ENCODE data around the gene TRIM15. TPM values are rescaled to one million over a fixed set of nuclear protein-coding genes. Genes with fewer than 3 reads are reported as not detected.
"Not testable (repeated sequence)": the region's sequence is repeated elsewhere in the genome, so short reads cannot be mapped to it uniquely, and the experiment has no call there.

Gene TRIM15
- total RNA-seq, 2 donors from 2014 or later, result 58.8 to 62.5 TPM

GRCh38 chr6:30158475-30159040 is 4.8 kb upstream of the TRIM15 start:
- no peak for ATAC-seq
- no peak for DNase-seq
- intact Hi-C loops (cut with DNase I, micrococcal nuclease), result no loop called here

DNA sequence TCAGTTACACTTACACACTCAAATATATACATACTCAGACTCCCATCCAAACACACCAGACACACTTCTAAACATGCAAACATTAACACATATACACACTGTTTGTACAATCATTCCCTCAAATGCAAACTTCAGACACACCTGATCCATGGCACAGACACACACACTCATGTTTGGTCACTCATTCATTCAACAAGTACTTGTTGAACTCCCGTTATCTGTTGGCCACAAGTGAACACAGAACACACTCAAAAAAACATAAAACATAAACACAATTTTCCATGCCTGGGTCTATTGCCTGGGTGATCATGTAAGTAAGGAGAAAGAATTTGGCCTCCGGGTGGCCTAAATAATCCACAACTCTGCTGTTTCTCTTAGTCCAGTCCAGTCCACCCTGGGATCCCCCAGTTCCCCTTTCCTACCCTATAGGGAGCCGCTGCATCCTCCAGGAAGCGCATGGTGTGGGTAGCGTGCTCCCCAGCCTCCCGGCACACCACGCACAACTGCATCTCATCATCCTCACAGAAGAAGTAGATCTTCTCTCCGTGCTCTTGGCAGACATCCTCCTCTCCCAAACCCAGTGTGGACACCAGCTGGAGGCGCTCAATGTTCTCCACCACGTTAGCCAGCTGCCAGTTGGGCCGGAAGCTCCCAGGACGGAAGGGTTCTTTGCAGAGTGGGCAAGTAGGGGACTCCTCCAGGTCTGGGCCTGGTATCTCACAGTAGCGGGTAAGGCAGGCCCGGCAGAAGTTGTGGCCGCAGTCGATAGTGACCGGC is 3.1 kb upstream of the TRIM15 start:
- ATAC-seq, result no peak
- intact Hi-C loops (cut with DNase I, micrococcal nuclease), result no loop called here
- DNase-seq, result no peak

GRCh38 chr6:30160785-30161531 is 2.4 kb upstream of the TRIM15 start, which contains the start of gene TRIM10:
TRIM10 (minus strand) TSS chr6:30161211; CDS start chr6:30160858, 353 bp downstream.
- intact Hi-C loops (cut with DNase I, micrococcal nuclease), result no loop called here
- ATAC-seq, result no peak
- no peak for DNase-seq

- DNase-seq, result peak; percentile 49 to 59
- intact Hi-C loops (cut with DNase I, micrococcal nuclease), result no loop called here
- ATAC-seq, result peak; percentile 44
These were observed 869 bp upstream of the TRIM15 start for GRCh38 chr6:30162265-30163089.

GRCh38 chr6:30163918-30164654 is 740 bp downstream of the TRIM15 start:
- DNase-seq (peak in 1 of 2 donors; percentile 23), ATAC-seq (peak; percentile 38)
- intact Hi-C loops (cut with DNase I, micrococcal nuclease), result no loop called here

- DNase-seq, result no peak
- no peak for ATAC-seq
- intact Hi-C loops (cut with DNase I, micrococcal nuclease), result no loop called here
These were observed 1.4 kb downstream of the TRIM15 start for GRCh38 chr6:30164714-30165113.

DNA sequence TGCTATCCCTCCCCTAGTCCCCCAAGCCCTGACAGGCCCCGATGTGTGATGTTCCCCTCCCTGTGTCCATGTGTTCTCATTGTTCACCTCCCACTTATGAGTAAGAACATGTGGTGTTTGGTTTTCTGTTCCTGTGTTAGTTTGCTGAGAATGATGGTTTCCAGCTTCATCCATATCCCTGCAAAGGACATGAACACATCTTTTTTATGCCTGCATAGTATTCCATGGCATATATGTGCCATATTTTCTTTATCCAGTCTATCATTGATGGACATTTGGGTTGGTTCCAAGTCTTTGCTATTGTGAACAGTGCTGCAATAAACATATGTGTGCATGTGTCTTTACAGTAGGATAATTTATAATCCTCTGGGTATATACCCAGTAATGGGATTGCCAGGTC is 1.9 kb downstream of the TRIM15 start:
- DNase-seq; intact Hi-C loops (cut with DNase I, micrococcal nuclease); ATAC-seq: not testable (repeated sequence)

DNA sequence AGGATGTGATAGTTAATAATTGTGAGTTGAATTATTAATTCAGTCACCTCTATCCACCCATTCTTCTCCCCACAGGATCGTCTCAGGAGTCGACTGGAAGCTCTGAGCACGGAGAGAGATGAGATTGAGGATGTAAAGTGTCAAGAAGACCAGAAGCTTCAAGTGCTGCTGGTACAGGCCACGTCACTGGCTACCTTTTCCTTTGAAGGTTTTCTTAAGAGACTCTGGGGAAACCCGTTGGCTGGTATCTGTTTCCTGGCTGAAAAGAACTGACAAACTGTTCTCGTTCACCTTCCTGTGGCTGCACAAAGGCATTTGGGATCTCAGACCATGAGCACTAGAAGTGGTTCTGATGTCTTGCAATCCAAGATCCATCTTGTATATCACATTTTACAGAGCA is 3.8 kb downstream of the TRIM15 start:
- intact Hi-C loops (cut with DNase I, micrococcal nuclease), result no loop called here
- no peak for ATAC-seq
- no peak for DNase-seq

DNA sequence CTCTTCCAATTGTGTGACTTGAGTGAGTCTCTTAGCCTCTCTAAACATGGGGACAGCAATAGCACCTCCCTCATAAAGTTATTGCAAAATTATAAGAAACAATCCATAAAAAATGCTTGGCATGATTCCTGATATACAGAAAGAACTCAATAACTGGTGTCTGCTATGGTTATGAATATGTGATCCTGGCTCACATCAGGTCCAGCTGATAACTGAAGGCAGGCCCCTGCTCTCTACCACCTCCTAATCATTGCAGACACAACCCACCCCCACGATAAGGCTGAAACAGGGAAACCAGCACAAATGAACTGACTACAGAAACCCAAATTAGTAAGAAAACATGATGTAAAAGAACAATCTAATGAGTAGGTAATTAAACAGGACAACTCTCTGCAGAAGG is 5.4 kb downstream of the TRIM15 start:
- intact Hi-C loops (cut with DNase I, micrococcal nuclease), result no loop called here
- DNase-seq (no peak), ATAC-seq (no peak)

- no peak for DNase-seq
- peak; percentile 71 for ATAC-seq
- intact Hi-C loops (cut with DNase I, micrococcal nuclease), result no loop called here
These were observed 6.6 kb downstream of the TRIM15 start for GRCh38 chr6:30169658-30170614.

GRCh38 chr6:30171677-30172471 is 8.5 kb downstream of the TRIM15 start:
- peak; percentile 30 for ATAC-seq

GRCh38 chr6:30172681-30173080 is 9.3 kb downstream of the TRIM15 start:
- peak; percentile 4 for ATAC-seq
- intact Hi-C loops (cut with DNase I, micrococcal nuclease), result no loop called here
- no peak for DNase-seq

More at GRCh38 chr6:30171677-30172471, 8.5 kb downstream of the TRIM15 start:
- no peak for DNase-seq
- intact Hi-C loops (cut with DNase I, micrococcal nuclease), result no loop called here

GRCh38 chr6:30175765-30176164 is 12.4 kb downstream of the TRIM15 start:
- intact Hi-C loops (cut with DNase I, micrococcal nuclease), result no loop called here
- ATAC-seq, result no peak
- no peak for DNase-seq

DNA sequence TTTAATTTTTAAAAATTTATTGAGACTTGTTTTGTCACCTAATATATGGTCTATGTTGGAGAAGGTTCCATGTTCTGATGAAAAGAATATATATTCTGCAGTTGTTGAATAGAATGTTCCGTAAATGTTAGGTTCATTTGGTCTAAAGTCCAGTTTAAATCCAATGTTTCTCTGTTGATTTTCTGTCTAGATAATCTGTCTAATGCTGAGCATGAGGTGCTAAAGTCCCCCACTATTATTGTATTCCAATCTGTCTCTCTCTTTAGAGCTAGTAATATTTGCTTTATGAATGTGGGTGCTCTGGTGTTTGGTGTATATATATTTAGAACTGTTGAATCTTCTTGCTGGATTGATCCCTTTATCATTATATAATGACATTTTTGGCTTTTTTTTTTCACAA is 15.5 kb downstream of the TRIM15 start:
- DNase-seq (no peak), ATAC-seq (no peak)
- intact Hi-C loops (cut with DNase I, micrococcal nuclease), result no loop called here

- DNase-seq (no peak), ATAC-seq (no peak)
- intact Hi-C loops (cut with DNase I, micrococcal nuclease), result no loop called here
These were observed 16.8 kb downstream of the TRIM15 start for GRCh38 chr6:30180145-30180544.

- ATAC-seq, result peak; percentile 18
- intact Hi-C loops (cut with DNase I, micrococcal nuclease), result no loop called here
These were observed 21.2 kb downstream of the TRIM15 start for GRCh38 chr6:30184417-30185031.

More at GRCh38 chr6:30184417-30185031, 21.2 kb downstream of the TRIM15 start:
- DNase-seq, result no peak
